Putamen (tissue), 1 donor: Measurements from ENCODE around the gene PLEKHA1.

ENCODE experiments used
- DNase-seq: peaks from one replicate; pipeline ENCODE4 v3.0.0-alpha.2; 2016; ENCODE audit warnings: low spot score

Gene PLEKHA1

GRCh38 chr10:122480146-122480833 is 105.8 kb downstream of the PLEKHA1 start:
- DNase-seq, result no peak

- DNase-seq, result no peak
These were observed 107.0 kb downstream of the PLEKHA1 start for GRCh38 chr10:122481296-122482056.
